MCF 10A (cell line): ENCODE measurements around the gene SLC9A6. TPM values are rescaled to one million over a fixed set of nuclear protein-coding genes. Genes with fewer than 3 reads are reported as not detected.

ENCODE experiments used
- Bru-seq: library from RNA; stranded (reverse); fragments of 400-500 nt; gene quantifications from one replicate; lab custom pipeline; 2021; lab: Mats Ljungman, UMichigan
- BruChase-seq, 2 experiments: library from RNA; stranded (reverse); fragments of 400-500 nt; gene quantifications; one replicate each; lab custom pipeline; 2021; lab: Mats Ljungman, UMichigan
- BruUV-seq: library from RNA; stranded (reverse); fragments of 400-500 nt; replicated peaks from 2 replicates; lab custom pipeline; 2021; lab: Mats Ljungman, UMichigan
- CTCF ChIA-PET: fragments of 300-600 bp; sonication (Branson Sonifier 250); formaldehyde crosslinking; extraction: SDS; loops from one replicate; lab custom pipeline; 2021; ENCODE audit warnings: antibody characterized with exemption, inconsistent platforms; lab: Yijun Ruan, JAX
- POLR2A ChIA-PET: fragments of 300-600, 350-650 bp; sonication (Branson Sonifier 250); formaldehyde crosslinking; extraction: SDS; loops from one replicate; lab custom pipeline; 2020; ENCODE audit warnings: antibody characterized with exemption, inconsistent platforms; lab: Yijun Ruan, JAX
- DNase-seq: peaks from one replicate; pipeline ENCODE4 v3.0.0-alpha.2; 2018; ENCODE audit not compliant: unreplicated experiment
- H3K27ac Mint-ChIP-seq: one replicate; pipeline ENCODE4 v1.8.0; 2022; ENCODE audit warnings: mild to moderate bottlenecking, low read depth, mixed read lengths; ENCODE audit not compliant: unreplicated experiment
- H3K27me3 Mint-ChIP-seq: one replicate; pipeline ENCODE4 v1.8.0; 2022; ENCODE audit warnings: mixed read lengths; ENCODE audit not compliant: insufficient read depth, unreplicated experiment
- H3K36me3 Mint-ChIP-seq: one replicate; pipeline ENCODE4 v1.8.0; 2022; ENCODE audit warnings: mild to moderate bottlenecking, moderate library complexity, mixed read lengths; ENCODE audit not compliant: insufficient read depth, unreplicated experiment
- H3K4me1 Mint-ChIP-seq: one replicate; pipeline ENCODE4 v1.8.0; 2022; ENCODE audit warnings: mixed read lengths; ENCODE audit not compliant: insufficient read depth, unreplicated experiment
- H3K4me3 Mint-ChIP-seq: one replicate; pipeline ENCODE4 v1.8.0; 2022; ENCODE audit warnings: mild to moderate bottlenecking, moderate library complexity, mixed read lengths; ENCODE audit not compliant: unreplicated experiment
- H3K9me3 Mint-ChIP-seq: one replicate; pipeline ENCODE4 v1.8.0; 2022; ENCODE audit warnings: mixed read lengths; ENCODE audit not compliant: unreplicated experiment
- intact Hi-C: fragments of 100-400 bp; cut with micrococcal nuclease; formaldehyde crosslinking; loops from 2 replicates; pipeline ENCODE4 v1.14.1; 2022
- long read RNA-seq: library from polyadenylated mRNA; stranded (forward); transcript quantifications from one replicate; pipeline ENCODE4 v2.0.0, GENCODE V29; 2022
- total RNA-seq: library from RNA; stranded (reverse); gene quantifications from 2 replicates; pipeline ENCODE4 v1.2.3, GENCODE V29; 2022
- TF ChIP-seq, protein P1 (sequence below): fragments of 200-600 bp; IDR thresholded peaks from one replicate; pipeline ENCODE4 v1.8.0; 2022; ENCODE audit warnings: antibody characterized with exemption, mild to moderate bottlenecking; ENCODE audit not compliant: unreplicated experiment

Gene SLC9A6
- total RNA-seq (8.1 and 10.7 TPM in 2 replicates), Bru-seq, nascent RNA (percentile 49 among the genes with signal in this experiment), BruChase-seq, experiment 1, labeled RNA remaining after a 6-hour chase (percentile 66 among the genes with signal in this experiment), BruChase-seq, experiment 2, labeled RNA remaining after a 2-hour chase (percentile 56 among the genes with signal in this experiment)
- long read RNA-seq, full-length matches to known transcripts: 3 of 8 reads
- long read RNA-seq, partial matches to known transcripts: 0 of 8 reads
- long read RNA-seq, other reads (novel, unspliced or antisense): 5 of 8 reads

DNA sequence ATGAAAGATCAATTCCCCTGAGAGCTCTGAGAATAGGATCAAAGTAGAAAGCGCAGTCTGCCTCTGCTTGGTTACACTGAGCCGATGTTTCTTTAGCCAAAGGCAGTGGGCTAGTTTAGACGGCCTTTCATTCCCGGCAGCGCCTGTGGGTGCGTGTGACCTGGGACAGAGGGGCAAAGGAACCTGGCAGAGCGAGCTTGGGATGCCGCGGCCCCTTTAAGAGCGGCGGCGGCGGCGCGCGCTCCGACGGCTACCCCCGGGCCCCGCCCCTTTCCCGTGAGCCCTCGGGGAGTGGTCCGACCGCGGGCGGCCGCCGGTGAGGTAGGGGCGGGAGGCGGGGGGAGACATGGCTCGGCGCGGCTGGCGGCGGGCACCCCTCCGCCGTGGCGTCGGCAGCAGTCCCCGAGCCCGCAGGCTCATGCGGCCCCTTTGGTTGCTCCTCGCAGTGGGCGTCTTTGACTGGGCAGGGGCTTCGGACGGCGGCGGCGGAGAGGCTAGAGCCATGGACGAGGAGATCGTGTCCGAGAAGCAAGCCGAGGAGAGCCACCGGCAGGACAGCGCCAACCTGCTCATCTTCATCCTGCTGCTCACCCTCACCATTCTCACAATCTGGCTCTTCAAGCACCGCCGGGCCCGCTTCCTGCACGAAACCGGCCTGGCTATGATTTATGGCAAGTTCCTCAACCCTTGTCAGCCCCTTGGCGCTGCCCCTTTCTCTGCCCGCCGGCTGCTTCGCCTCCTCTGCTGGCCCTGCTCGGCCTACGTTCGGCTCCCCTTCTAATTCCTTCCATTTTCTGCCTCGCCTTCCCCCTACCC, at the start of gene SLC9A6:
SLC9A6 (plus strand) TSS at position 279 of the 816 bp plus-strand sequence; CDS start at position 503, 224 bp downstream.
- DNase-seq: peak; percentile 48
- CTCF ChIA-PET: interaction anchor here (0.6 to 0.7 kb wide), 2 partner anchors 352 to 1719 kb away, joined by 3 read pairs; no protein-coding TSS in a partner anchor

DNA sequence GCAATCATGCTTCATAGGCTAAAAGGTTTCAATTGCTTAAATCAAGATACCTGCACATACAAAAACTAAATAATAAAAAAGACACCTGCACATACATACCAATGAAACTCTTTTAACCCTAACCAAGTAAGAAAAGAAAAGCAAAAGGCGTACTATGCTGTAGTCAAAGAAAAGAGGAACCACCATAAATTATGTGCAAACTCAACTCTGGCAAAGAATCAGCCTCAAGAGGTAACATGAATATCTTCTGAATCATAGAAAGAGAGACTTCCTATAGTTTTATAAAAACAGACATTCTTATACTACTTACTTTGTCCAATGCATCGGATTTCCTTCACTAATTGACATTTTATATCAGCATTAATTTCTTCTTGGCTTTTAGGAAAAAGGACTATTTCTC, 40.7 kb upstream of the SLC9A6 start:
- H3K4me1 Mint-ChIP-seq: no peaks in the 10 kb centered on the region
- H3K27me3 Mint-ChIP-seq: peaks cover 31% of the 10 kb centered on the region
- no TSS peak for BruUV-seq
- H3K4me3 Mint-ChIP-seq: no peak overlapping the region
- H3K27ac Mint-ChIP-seq: no peak overlapping the region
- H3K36me3 Mint-ChIP-seq: no peaks in the 10 kb centered on the region
- DNase-seq: no peak
- intact Hi-C loops: no loop called here
- ChIA-PET POLR2A (no interaction called here), CTCF (no interaction called here)
- TF ChIP-seq, protein P1, sequence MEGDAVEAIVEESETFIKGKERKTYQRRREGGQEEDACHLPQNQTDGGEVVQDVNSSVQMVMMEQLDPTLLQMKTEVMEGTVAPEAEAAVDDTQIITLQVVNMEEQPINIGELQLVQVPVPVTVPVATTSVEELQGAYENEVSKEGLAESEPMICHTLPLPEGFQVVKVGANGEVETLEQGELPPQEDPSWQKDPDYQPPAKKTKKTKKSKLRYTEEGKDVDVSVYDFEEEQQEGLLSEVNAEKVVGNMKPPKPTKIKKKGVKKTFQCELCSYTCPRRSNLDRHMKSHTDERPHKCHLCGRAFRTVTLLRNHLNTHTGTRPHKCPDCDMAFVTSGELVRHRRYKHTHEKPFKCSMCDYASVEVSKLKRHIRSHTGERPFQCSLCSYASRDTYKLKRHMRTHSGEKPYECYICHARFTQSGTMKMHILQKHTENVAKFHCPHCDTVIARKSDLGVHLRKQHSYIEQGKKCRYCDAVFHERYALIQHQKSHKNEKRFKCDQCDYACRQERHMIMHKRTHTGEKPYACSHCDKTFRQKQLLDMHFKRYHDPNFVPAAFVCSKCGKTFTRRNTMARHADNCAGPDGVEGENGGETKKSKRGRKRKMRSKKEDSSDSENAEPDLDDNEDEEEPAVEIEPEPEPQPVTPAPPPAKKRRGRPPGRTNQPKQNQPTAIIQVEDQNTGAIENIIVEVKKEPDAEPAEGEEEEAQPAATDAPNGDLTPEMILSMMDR: no peak
- peaks cover 7% of the 10 kb centered on the region for H3K9me3 Mint-ChIP-seq

More for the DNA sequence above, at the start of gene SLC9A6:
- H3K27ac Mint-ChIP-seq: peak within 1 kb of the TSS; percentile 17
- TF ChIP-seq, protein P1: no peak
- BruUV-seq: no TSS peak
- no peaks in the 10 kb centered on the region for H3K36me3 Mint-ChIP-seq
- H3K9me3 Mint-ChIP-seq: no peaks in the 10 kb centered on the region
- intact Hi-C loops: no loop called here
- H3K4me3 Mint-ChIP-seq: peak within 1 kb of the TSS; percentile 83
- H3K4me1 Mint-ChIP-seq: peaks cover 6% of the 10 kb centered on the region
- peaks cover 27% of the 10 kb centered on the region for H3K27me3 Mint-ChIP-seq
- POLR2A ChIA-PET: interaction anchor here (3.5 kb wide), 1 partner anchor 11 kb away, joined by 35 read pairs; the partner anchor contains the start of gene MMGT1

DNA sequence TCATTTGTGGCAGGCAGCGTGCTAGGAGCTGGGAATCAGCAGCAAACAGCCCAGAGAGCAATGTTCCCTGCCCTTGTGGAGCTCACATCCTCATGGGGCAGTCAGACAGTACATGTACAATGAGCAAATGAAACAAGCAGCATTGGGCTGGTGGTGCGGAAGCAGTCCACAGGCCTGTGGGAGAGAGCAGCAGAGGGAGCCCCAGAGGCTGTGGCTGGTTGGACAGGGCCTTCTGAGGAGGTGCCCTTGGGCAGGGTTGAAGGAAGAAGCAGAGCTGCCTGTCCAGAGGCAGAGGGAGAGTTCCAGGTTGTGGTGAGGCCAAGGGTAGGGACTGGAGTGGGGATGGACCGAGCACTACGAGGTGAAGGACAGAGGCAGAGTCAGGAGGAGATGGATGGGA, 33.9 kb upstream of the SLC9A6 start:
- H3K9me3 Mint-ChIP-seq: no peaks in the 10 kb centered on the region
- intact Hi-C loops: no loop called here
- no peaks in the 10 kb centered on the region for H3K4me1 Mint-ChIP-seq
- CTCF ChIA-PET: interaction anchor here (0.7 kb wide), 1 partner anchor 20 kb away, joined by 3 read pairs; no protein-coding TSS in a partner anchor
- H3K27ac Mint-ChIP-seq: no peak overlapping the region
- no peak overlapping the region for H3K4me3 Mint-ChIP-seq
- TF ChIP-seq, protein P1: no peak
- DNase-seq: no peak
- POLR2A ChIA-PET: no interaction called here
- peaks cover 43% of the 10 kb centered on the region for H3K27me3 Mint-ChIP-seq
- no peaks in the 10 kb centered on the region for H3K36me3 Mint-ChIP-seq
- BruUV-seq: no TSS peak
